Endothelial cell of umbilical vein (primary cell): ENCODE results near the gene SOX10. TPM values are rescaled to one million over a fixed set of nuclear protein-coding genes. Genes with fewer than 3 reads are reported as not detected.

Source experiments
- BruUV-seq: library from RNA; stranded (reverse); fragments of 400-500 nt; replicated peaks from 2 replicates; lab custom pipeline; 2021; lab: Mats Ljungman, UMichigan
- CTCF ChIA-PET: fragments of 300-600, 350-600 bp; sonication (Branson Sonifier 250); formaldehyde crosslinking; loops from one replicate; lab custom pipeline; 2021; ENCODE audit warnings: antibody characterized with exemption, inconsistent platforms; lab: Charles Lee
- POLR2A ChIA-PET: fragments of 300-600, 350-600 bp; sonication (Branson Sonifier 250); formaldehyde crosslinking; loops from one replicate; lab custom pipeline; 2021; ENCODE audit warnings: antibody characterized with exemption, inconsistent platforms; lab: Charles Lee
- DNase-seq: peaks from one replicate; pipeline ENCODE4 v3.0.0-alpha.2; 2011; ENCODE audit warnings: low read depth, low spot score
- FAIRE-seq: peaks from 2 replicates; lab custom pipeline; 2011; peaks lifted over from hg19 to GRCh38; lab: Jason Lieb, UNC
- H2AFZ ChIP-seq: 2 replicates; pipeline ENCODE4 v1.6.0; 2012; ENCODE audit warnings: low read depth, low read length, control low read depth, inconsistent platforms
- H3K27ac ChIP-seq: 2 replicates; pipeline ENCODE4 v1.5.1; 2011; ENCODE audit warnings: low read depth, mild to moderate bottlenecking, control low read depth, low read length, moderate library complexity; ENCODE audit not compliant: insufficient read depth
- H3K27me3 ChIP-seq, 2 experiments: 2 replicates each; pipeline versions ENCODE4 v1.6.0 to v1.6.1; 2011; ENCODE audit warnings: low read length in 2 of 2, mixed read lengths in 1 of 2; ENCODE audit not compliant: control insufficient read depth in 2 of 2, insufficient read depth in 2 of 2
- H3K36me3 ChIP-seq, 2 experiments: 2 replicates in 1 of 2; 3 replicates in 1 of 2; pipeline ENCODE4 v1.5.1; 2011; ENCODE audit warnings: low read length in 2 of 2, mild to moderate bottlenecking in 1 of 2, moderate library complexity in 1 of 2; ENCODE audit not compliant: control insufficient read depth in 2 of 2, insufficient read depth in 2 of 2; ENCODE audit errors: extremely low read depth in 1 of 2
- H3K4me1 ChIP-seq: 3 replicates; pipeline ENCODE4 v1.5.1; 2011; ENCODE audit warnings: mild to moderate bottlenecking, low read length; ENCODE audit not compliant: control insufficient read depth, insufficient read depth; ENCODE audit errors: extremely low read depth
- H3K4me2 ChIP-seq: 2 replicates; pipeline ENCODE4 v1.6.1; 2011; ENCODE audit warnings: low read length, control low read depth, mixed read lengths; ENCODE audit not compliant: insufficient read depth
- H3K4me3 ChIP-seq, 3 experiments: fragments of 200-600 bp in 1 of 3; sonication (generic), shearing (Covaris generic) in 1 of 3; replicated peaks in 1 of 3; 2 replicates each; pipeline ENCODE4 v1.5.1; 2011 to 2016; ENCODE audit warnings: control low read depth in 3 of 3, low read length in 3 of 3, mild to moderate bottlenecking in 2 of 3, inconsistent platforms in 1 of 3, low read depth in 1 of 3, moderate library complexity in 1 of 3; ENCODE audit not compliant: insufficient read depth in 1 of 3
- H3K79me2 ChIP-seq: 2 replicates; pipeline ENCODE4 v1.6.0; 2012; ENCODE audit warnings: low read length, inconsistent platforms; ENCODE audit not compliant: control insufficient read depth, insufficient read depth
- H3K9ac ChIP-seq: replicated peaks from 2 replicates; pipeline ENCODE3; 2011; ENCODE audit warnings: low read length, control low read depth; ENCODE audit not compliant: insufficient read depth; ENCODE audit errors: extremely low read depth
- H3K9me1 ChIP-seq: replicated peaks from 3 replicates; pipeline ENCODE4 v1.6.0; 2011; ENCODE audit warnings: mild to moderate bottlenecking, low read length; ENCODE audit not compliant: control insufficient read depth, insufficient read depth; ENCODE audit errors: extremely low read depth
- H3K9me3 ChIP-seq: replicated peaks from 2 replicates; pipeline ENCODE4 v1.5.1; 2012; ENCODE audit warnings: low read length, inconsistent platforms; ENCODE audit not compliant: control insufficient read depth, insufficient read depth
- H4K20me1 ChIP-seq: replicated peaks from 2 replicates; pipeline ENCODE3; 2011; ENCODE audit warnings: mild to moderate bottlenecking, low read length; ENCODE audit not compliant: control insufficient read depth, insufficient read depth; ENCODE audit errors: extremely low read depth
- CTCF ChIP-seq, 2 donors: IDR thresholded peaks; 1 replicate in 1 of 2; 2 replicates in 1 of 2; pipeline ENCODE4 v1.5.1; 2011; ENCODE audit warnings: low read length in 2 of 2, mild to moderate bottlenecking in 2 of 2, moderate library complexity in 2 of 2, control low read depth in 1 of 2, inconsistent platforms in 1 of 2, low read depth in 1 of 2; ENCODE audit not compliant: insufficient read depth in 1 of 2; ENCODE audit errors: extremely low read depth in 1 of 2
- EZH2 ChIP-seq: IDR thresholded peaks from 2 replicates; pipeline ENCODE4 v1.6.1; 2012; ENCODE audit warnings: borderline replicate concordance, low read depth, mild to moderate bottlenecking, moderate library complexity, low read length, inconsistent platforms; ENCODE audit not compliant: severe bottlenecking
- FOS ChIP-seq: IDR thresholded peaks from 2 replicates; pipeline ENCODE4 v1.6.1; 2011; ENCODE audit warnings: mild to moderate bottlenecking, low read length, moderate library complexity, borderline replicate concordance; ENCODE audit not compliant: insufficient read depth
- GATA2 ChIP-seq: IDR thresholded peaks from 2 replicates; pipeline ENCODE4 v1.7.0; 2011; ENCODE audit warnings: low read depth, mild to moderate bottlenecking, moderate library complexity, mixed read lengths, low read length; ENCODE audit not compliant: insufficient read length, insufficient read depth
- JUN ChIP-seq: IDR thresholded peaks from 2 replicates; pipeline ENCODE4 v1.6.1; 2011; ENCODE audit warnings: borderline replicate concordance, low read depth; ENCODE audit not compliant: insufficient read length, insufficient read depth
- MAX ChIP-seq: IDR thresholded peaks from 2 replicates; pipeline ENCODE4 v1.6.1; 2011; ENCODE audit not compliant: insufficient read depth, insufficient read length
- MYC ChIP-seq: IDR thresholded peaks from one replicate; pipeline ENCODE4 v1.6.1; 2011; ENCODE audit warnings: mild to moderate bottlenecking, low read depth, low read length
- POLR2A ChIP-seq: IDR thresholded peaks from 2 replicates; pipeline ENCODE4 v1.6.1; 2012; ENCODE audit warnings: low read depth, mild to moderate bottlenecking, control low read depth, low read length
- POLR2AphosphoS5 ChIP-seq: IDR thresholded peaks from 2 replicates; pipeline ENCODE4 v1.6.1; 2012; ENCODE audit warnings: low read depth, mild to moderate bottlenecking, control low read depth, low read length, moderate library complexity; ENCODE audit not compliant: insufficient read depth
- dilution Hi-C: fragments of 300-500 bp; cut with MboI; formaldehyde crosslinking; loops from one replicate; pipeline ENCODE4 v1.15.0; 2019; ENCODE audit warnings: low sequenced_read_pairs; ENCODE audit not compliant: extremely low pct_ligation_motif_present
- intact Hi-C: fragments of 100-400 bp; cut with micrococcal nuclease; formaldehyde crosslinking; loops from one replicate; pipeline ENCODE4 v1.10.0; 2022
- polyA plus RNA-seq, 4 experiments: library from polyadenylated mRNA; depleted of rRNA in 3 of 4; stranded (reverse) in 3 of 4; unstranded in 1 of 4; fragments of >200 nt; gene quantifications; 2 replicates each; pipeline versions ENCODE4 v1.2.1 to v1.2.3, GENCODE V29; 2011 to 2012; ENCODE audit warnings: missing spikeins in 1 of 4
- total RNA-seq: library from RNA; stranded (reverse); gene quantifications from 2 replicates; pipeline ENCODE4 v1.2.3, GENCODE V29; 2021

Gene SOX10
- total and polyA plus RNA-seq, 2 donors (not counting 3 experiments of a cell fraction or from before 2014, with no cell fraction given): not detected

- FAIRE-seq: no peak
- no peak overlapping the region for H3K4me3 ChIP-seq
- H3K4me1 ChIP-seq: no peaks in the 10 kb centered on the region
- no peak overlapping the region for H3K27ac ChIP-seq
- peaks cover 0 to 8% of the 10 kb centered on the region in 2 experiments for H3K27me3 ChIP-seq
- POLR2A ChIA-PET: no interaction called here
- no peak for DNase-seq
- BruUV-seq: no TSS peak
- CTCF ChIA-PET: interaction anchor here (0.8 to 0.9 kb wide), 2 partner anchors 13 to 45 kb away, joined by 3 to 4 read pairs; no protein-coding TSS in a partner anchor
- no peaks in the 10 kb centered on the region for H3K9me3 ChIP-seq
- intact Hi-C loops: no loop called here
- dilution Hi-C loops: no loop called here
- no peak overlapping the region for H3K9ac ChIP-seq
- no peaks in the 10 kb centered on the region for H4K20me1 ChIP-seq
- no peaks in the 10 kb centered on the region for H3K9me1 ChIP-seq
- no peak for TF ChIP-seq CTCF (IDR thresholded peaks at IDR 0.05; ENCODE audit: extremely low read depth in 1 of 2, insufficient read depth in 1 of 2, low read depth in 1 of 2, low read length in 2 of 2)
- TF ChIP-seq EZH2: no peak
- no peak for TF ChIP-seq MYC
- no peak for TF ChIP-seq FOS
- no peak for TF ChIP-seq JUN
- TF ChIP-seq POLR2A: no peak
- TF ChIP-seq GATA2: no peak
- TF ChIP-seq POLR2AphosphoS5: no peak
- TF ChIP-seq MAX: no peak
- H3K79me2 ChIP-seq: no peaks in the 10 kb centered on the region
- no peak overlapping the region for H2AFZ ChIP-seq
- no peak overlapping the region for H3K4me2 ChIP-seq
- H3K36me3 ChIP-seq: no peaks in the 10 kb centered on the region
Observed at GRCh38 chr22:38006906-38007305, 22.6 kb upstream of the SOX10 start.
